Hematopoietic multipotent progenitor cell treated with erythropoietin and hydrocortisone succinate and interleukin-3 and kit ligand, for 6 days (in vitro differentiated cells): ENCODE results near the gene CASP5.
A peak's percentile ranks its signal among the peaks of the same experiment; 100 is the strongest.

ENCODE experiments used
- DNase-seq: peaks from one replicate; pipeline ENCODE4 v3.0.0-alpha.2; 2015

Gene CASP5

GRCh38 chr11:104965735-104966134 lies 57.2 kb downstream of the CASP5 start:
- DNase-seq, result no peak

GRCh38 chr11:104964247-104964646 lies 58.7 kb downstream of the CASP5 start:
- no peak for DNase-seq

GRCh38 chr11:104962852-104963251 lies 60.1 kb downstream of the CASP5 start:
- no peak for DNase-seq

- DNase-seq, result no peak
Measured at GRCh38 chr11:104957280-104957679, 65.7 kb downstream of the CASP5 start.

- DNase-seq, result no peak
Measured at GRCh38 chr11:104956528-104956927, 66.4 kb downstream of the CASP5 start.

GRCh38 chr11:104946907-104947306 lies 76.1 kb downstream of the CASP5 start:
- DNase-seq, result peak; percentile 81
